NCI-H2171 treated with DMSO at 0.1 percent for 48 hours (cell line): ENCODE results near the gene ECM2.

Experiments
- DNase-seq: peaks from one replicate; lab custom pipeline; 2025; lab: John Stamatoyannopoulos, UW

The ECM2 gene

GRCh38 chr9:92500725-92501124 lies 35.1 kb downstream of the ECM2 start:
- DNase-seq = no peak

GRCh38 chr9:92499701-92500100 lies 36.1 kb downstream of the ECM2 start:
- DNase-seq = no peak

- DNase-seq = no peak
Observed at GRCh38 chr9:92496396-92497176, 39.2 kb downstream of the ECM2 start.

- no peak for DNase-seq
Observed at GRCh38 chr9:92494856-92495255, 40.9 kb downstream of the ECM2 start.

GRCh38 chr9:92493749-92494387 lies 41.9 kb downstream of the ECM2 start:
- DNase-seq = no peak

GRCh38 chr9:92492781-92493401 lies 42.9 kb downstream of the ECM2 start:
- no peak for DNase-seq

GRCh38 chr9:92488681-92489550 lies 46.9 kb downstream of the ECM2 start:
- no peak for DNase-seq

- no peak for DNase-seq
Observed at GRCh38 chr9:92486371-92486770, 49.4 kb downstream of the ECM2 start.

GRCh38 chr9:92484563-92484962 lies 51.2 kb downstream of the ECM2 start:
- DNase-seq = no peak

- DNase-seq = no peak
Observed at GRCh38 chr9:92483627-92484545, 51.9 kb downstream of the ECM2 start.

GRCh38 chr9:92482805-92483204 lies 53.0 kb downstream of the ECM2 start:
- DNase-seq = no peak

GRCh38 chr9:92482329-92482728 lies 53.5 kb downstream of the ECM2 start, which contains the start of gene ASPN:
Gene ASPN, minus strand, starts transcription at chr9:92482506.
- no peak for DNase-seq

GRCh38 chr9:92480986-92481633 lies 54.7 kb downstream of the ECM2 start:
- no peak for DNase-seq

GRCh38 chr9:92480291-92480771 lies 55.5 kb downstream of the ECM2 start:
- no peak for DNase-seq

GRCh38 chr9:92479346-92479745 lies 56.4 kb downstream of the ECM2 start:
- DNase-seq = no peak

- no peak for DNase-seq
Observed at GRCh38 chr9:92478783-92479182, 57.0 kb downstream of the ECM2 start.

GRCh38 chr9:92476962-92477361 lies 58.8 kb downstream of the ECM2 start:
- no peak for DNase-seq

- DNase-seq = no peak
Observed at GRCh38 chr9:92474587-92474986, 61.2 kb downstream of the ECM2 start.

GRCh38 chr9:92468206-92468605 lies 67.6 kb downstream of the ECM2 start:
- DNase-seq = no peak

GRCh38 chr9:92467511-92467910 lies 68.3 kb downstream of the ECM2 start:
- DNase-seq = no peak
